AG04450 (cell line): Measurements from ENCODE around the gene DMGDH. TPM values are rescaled to one million over a fixed set of nuclear protein-coding genes. Genes with fewer than 3 reads are reported as not detected.

Experiments used
- CTCF ChIA-PET: fragments of 300-600, 350-600 bp; formaldehyde crosslinking; extraction: SDS; loops from one replicate; lab custom pipeline; 2022; ENCODE audit warnings: antibody characterized with exemption, inconsistent platforms; lab: Charles Lee
- POLR2A ChIA-PET: fragments of 350-600 bp; formaldehyde crosslinking; extraction: SDS; loops from one replicate; lab custom pipeline; 2021; ENCODE audit warnings: antibody characterized with exemption, inconsistent platforms; lab: Yijun Ruan, JAX
- DNase-seq: peaks from one replicate; pipeline ENCODE4 v3.0.0-alpha.2; 2011; ENCODE audit warnings: low read depth, low spot score
- H3K27ac ChIP-seq: one replicate; pipeline ENCODE4 v1.5.1; 2012; ENCODE audit warnings: low read depth, low read length, control low read depth
- H3K27me3 ChIP-seq: one replicate; pipeline ENCODE4 v1.6.0; 2012; ENCODE audit warnings: low read length; ENCODE audit not compliant: control insufficient read depth, insufficient read depth
- H3K4me3 ChIP-seq: 2 replicates; pipeline ENCODE4 v1.5.1; 2011; ENCODE audit warnings: mild to moderate bottlenecking, low read depth, low read length, control low read depth
- H3K9me3 ChIP-seq: 2 replicates; pipeline ENCODE4 v1.5.1; 2012; ENCODE audit warnings: low read length; ENCODE audit not compliant: control insufficient read depth, insufficient read depth
- polyA plus RNA-seq: library from polyadenylated mRNA; depleted of rRNA; stranded (reverse); fragments of >200 nt; gene quantifications from 2 replicates; pipeline ENCODE4 v1.2.3, GENCODE V29; 2011
- TF ChIP-seq, protein P1 (sequence below): IDR thresholded peaks from 2 replicates; pipeline ENCODE4 v1.5.1; 2011; ENCODE audit warnings: low read depth, low read length, control low read depth, inconsistent platforms

DMGDH gene
- polyA plus RNA-seq, 1 experiment, result 1.9 TPM

DNA sequence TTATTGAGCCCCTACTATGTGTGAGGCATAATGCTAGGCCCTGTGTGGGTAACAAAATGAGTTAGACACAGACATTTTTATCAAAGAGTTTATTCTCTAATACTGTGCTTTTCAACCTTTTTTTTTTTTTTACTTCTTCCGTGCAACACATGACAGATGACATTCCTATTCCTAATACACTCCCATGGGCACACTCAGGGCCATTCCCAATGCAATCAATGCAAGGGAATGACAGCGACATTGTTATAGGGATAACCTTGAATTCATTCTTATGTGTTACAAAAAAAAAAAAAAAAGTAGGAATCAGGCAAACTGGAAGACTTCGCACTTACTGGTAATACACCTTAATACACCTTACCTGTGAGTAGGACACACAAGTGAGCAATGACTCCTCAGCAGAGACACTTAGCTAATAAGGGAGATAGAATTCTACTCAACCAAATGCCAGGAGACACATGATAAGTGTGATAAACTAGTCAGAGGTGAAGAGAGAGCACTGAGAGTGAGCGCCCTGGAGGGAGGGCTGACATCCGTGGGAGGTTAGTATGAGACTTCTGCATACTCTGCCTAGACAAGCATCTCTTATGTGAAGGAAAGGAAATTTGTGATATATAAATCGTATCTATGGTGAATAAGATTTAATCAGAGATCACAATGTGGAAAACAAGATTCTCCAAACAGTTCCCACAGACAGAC lies 63.4 kb downstream of the DMGDH start:
- Histone ChIP-seq H3K4me3 (no peak overlapping the region), H3K9me3 (peaks cover 2% of the 10 kb centered on the region; the same call in 1 of the 2 replicates), H3K27me3 (no peaks in the 10 kb centered on the region), H3K27ac (no peak overlapping the region)
- ChIA-PET POLR2A (no interaction called here), CTCF (interaction anchor here (0.7 to 1.8 kb wide), 3 partner anchors 15 to 539 kb away, joined by 3 to 9 read pairs (median 8); no protein-coding TSS in a partner anchor)
- no peak for DNase-seq
- TF ChIP-seq, protein P1, sequence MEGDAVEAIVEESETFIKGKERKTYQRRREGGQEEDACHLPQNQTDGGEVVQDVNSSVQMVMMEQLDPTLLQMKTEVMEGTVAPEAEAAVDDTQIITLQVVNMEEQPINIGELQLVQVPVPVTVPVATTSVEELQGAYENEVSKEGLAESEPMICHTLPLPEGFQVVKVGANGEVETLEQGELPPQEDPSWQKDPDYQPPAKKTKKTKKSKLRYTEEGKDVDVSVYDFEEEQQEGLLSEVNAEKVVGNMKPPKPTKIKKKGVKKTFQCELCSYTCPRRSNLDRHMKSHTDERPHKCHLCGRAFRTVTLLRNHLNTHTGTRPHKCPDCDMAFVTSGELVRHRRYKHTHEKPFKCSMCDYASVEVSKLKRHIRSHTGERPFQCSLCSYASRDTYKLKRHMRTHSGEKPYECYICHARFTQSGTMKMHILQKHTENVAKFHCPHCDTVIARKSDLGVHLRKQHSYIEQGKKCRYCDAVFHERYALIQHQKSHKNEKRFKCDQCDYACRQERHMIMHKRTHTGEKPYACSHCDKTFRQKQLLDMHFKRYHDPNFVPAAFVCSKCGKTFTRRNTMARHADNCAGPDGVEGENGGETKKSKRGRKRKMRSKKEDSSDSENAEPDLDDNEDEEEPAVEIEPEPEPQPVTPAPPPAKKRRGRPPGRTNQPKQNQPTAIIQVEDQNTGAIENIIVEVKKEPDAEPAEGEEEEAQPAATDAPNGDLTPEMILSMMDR, result no peak

DNA sequence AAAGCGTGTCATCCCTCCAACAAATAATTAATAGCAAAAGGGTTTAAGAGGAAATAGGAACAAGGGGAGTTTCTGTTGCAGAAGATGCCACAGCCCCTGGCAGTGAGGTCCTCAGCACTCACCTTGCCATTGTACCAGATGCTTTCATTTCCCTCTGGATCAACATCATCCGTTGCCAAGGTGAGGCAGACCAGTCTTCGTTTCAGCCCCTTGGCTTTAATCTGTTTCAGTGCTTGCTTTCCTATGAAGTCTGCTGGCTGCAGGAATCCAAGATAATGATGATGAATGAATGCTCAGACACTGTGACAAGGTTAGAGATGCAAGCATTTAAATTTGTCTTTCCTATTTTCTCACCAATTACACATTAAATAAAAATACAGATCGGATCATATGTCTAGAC lies 64.3 kb downstream of the DMGDH start:
- H3K9me3 ChIP-seq, result no peaks in the 10 kb centered on the region
- ChIA-PET CTCF (no interaction called here), POLR2A (no interaction called here)
- H3K27me3 ChIP-seq, result no peaks in the 10 kb centered on the region
- TF ChIP-seq, protein P1, result no peak
- DNase-seq, result no peak
- no peak overlapping the region for H3K27ac ChIP-seq
- no peak overlapping the region for H3K4me3 ChIP-seq

DNA sequence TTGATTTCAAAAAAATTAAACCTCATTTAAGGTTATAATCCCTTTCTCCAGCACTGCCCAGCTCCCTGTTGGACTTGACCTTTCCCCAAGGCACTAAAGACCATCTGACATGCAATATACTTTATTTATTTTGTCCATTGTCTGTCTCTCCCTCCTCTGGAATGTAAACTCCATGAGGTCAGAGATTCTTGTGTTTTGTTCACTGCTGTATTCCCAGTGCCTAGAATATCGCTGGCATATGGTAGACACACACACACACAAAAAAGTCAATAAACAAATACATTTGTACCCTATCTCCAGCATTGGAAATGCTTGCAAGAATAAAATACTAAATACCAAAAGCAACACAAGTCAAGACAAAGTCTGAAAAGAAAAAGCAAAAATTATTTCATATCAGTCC lies 67.1 kb downstream of the DMGDH start:
- Histone ChIP-seq H3K4me3 (no peak overlapping the region), H3K27ac (no peak overlapping the region), H3K9me3 (no peaks in the 10 kb centered on the region), H3K27me3 (no peaks in the 10 kb centered on the region)
- ChIA-PET POLR2A (no interaction called here), CTCF (interaction anchor here (1.4 kb wide), 1 partner anchor 23 kb away, joined by 6 read pairs; no protein-coding TSS in a partner anchor)
- TF ChIP-seq, protein P1, result no peak
- DNase-seq, result no peak

DNA sequence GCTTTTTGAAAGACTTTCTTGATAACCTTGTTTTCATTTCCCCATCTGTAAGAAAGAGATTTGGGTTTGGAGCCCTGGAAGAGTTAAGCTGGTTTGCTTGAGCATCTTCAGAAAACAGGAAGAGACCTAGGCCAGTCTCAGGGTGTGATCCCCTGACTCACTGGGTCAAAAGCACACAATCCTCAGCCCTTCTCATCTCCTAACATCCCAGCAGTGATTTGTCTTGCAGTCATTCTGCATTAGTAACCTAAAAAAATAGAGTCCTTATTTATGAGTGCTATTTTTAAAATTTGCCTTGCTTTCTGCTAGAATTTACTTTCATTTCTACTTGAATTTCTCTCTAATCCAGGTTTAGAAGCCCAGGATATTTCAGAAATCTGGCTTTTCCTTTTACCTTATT lies 68.0 kb downstream of the DMGDH start:
- Histone ChIP-seq H3K27ac (no peak overlapping the region), H3K27me3 (no peaks in the 10 kb centered on the region), H3K9me3 (no peaks in the 10 kb centered on the region), H3K4me3 (no peak overlapping the region)
- TF ChIP-seq, protein P1, result no peak
- ChIA-PET POLR2A (no interaction called here), CTCF (no interaction called here)
- DNase-seq, result no peak

DNA sequence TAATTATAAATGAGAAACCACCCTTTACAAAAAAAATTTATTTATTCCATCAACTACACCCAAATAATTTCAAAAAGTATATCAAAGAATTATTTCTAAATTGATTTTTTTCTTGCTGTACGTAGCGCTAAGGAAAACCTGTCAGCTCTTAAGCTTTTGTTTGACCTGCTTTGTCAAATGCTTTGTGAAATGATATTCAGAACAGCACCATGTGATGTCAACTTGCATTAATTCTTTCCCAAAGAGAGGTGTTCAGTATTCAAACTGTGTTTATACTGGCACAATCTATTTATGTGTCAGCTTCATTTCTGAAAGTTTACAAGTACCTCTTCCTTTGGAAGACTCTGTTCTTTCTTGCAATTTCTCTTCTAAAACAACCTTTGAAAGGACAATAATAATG lies 72.4 kb downstream of the DMGDH start:
- no peak overlapping the region for H3K27ac ChIP-seq
- ChIA-PET CTCF (interaction anchor here (1.2 to 1.8 kb wide), 2 partner anchors 13 to 28 kb away, joined by 3 to 4 read pairs; no protein-coding TSS in a partner anchor), POLR2A (no interaction called here)
- TF ChIP-seq, protein P1, result no peak
- no peaks in the 10 kb centered on the region for H3K27me3 ChIP-seq
- H3K9me3 ChIP-seq, result no peaks in the 10 kb centered on the region
- H3K4me3 ChIP-seq, result no peak overlapping the region
- no peak for DNase-seq
